Fibroblast of lung (primary cell): ENCODE results near the gene PPP4R2.

ENCODE experiments used
- EZH2 ChIP-seq: IDR thresholded peaks from 2 replicates; pipeline ENCODE4 v1.5.1; 2012; ENCODE audit warnings: low read length, control low read depth, mild to moderate bottlenecking; ENCODE audit errors: missing control alignments
- TF ChIP-seq, protein P1 (sequence below), 2 donors: IDR thresholded peaks in 1 of 2; conservative IDR thresholded peaks in 1 of 2; 1 replicate in 1 of 2; 2 replicates in 1 of 2; pipeline ENCODE4 v1.5.1; 2011 to 2012; ENCODE audit warnings: low read length in 2 of 2, control low read depth in 1 of 2, inconsistent platforms in 1 of 2, low read depth in 1 of 2, mild to moderate bottlenecking in 1 of 2

GRCh38 chr3:73101881-73102280, 105.3 kb downstream of the PPP4R2 start:
- TF ChIP-seq, protein P1, sequence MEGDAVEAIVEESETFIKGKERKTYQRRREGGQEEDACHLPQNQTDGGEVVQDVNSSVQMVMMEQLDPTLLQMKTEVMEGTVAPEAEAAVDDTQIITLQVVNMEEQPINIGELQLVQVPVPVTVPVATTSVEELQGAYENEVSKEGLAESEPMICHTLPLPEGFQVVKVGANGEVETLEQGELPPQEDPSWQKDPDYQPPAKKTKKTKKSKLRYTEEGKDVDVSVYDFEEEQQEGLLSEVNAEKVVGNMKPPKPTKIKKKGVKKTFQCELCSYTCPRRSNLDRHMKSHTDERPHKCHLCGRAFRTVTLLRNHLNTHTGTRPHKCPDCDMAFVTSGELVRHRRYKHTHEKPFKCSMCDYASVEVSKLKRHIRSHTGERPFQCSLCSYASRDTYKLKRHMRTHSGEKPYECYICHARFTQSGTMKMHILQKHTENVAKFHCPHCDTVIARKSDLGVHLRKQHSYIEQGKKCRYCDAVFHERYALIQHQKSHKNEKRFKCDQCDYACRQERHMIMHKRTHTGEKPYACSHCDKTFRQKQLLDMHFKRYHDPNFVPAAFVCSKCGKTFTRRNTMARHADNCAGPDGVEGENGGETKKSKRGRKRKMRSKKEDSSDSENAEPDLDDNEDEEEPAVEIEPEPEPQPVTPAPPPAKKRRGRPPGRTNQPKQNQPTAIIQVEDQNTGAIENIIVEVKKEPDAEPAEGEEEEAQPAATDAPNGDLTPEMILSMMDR (conservative IDR thresholded peaks at IDR 0.05 in 1 of 2, IDR thresholded peaks at IDR 0.05 in 1 of 2; ENCODE audit: low read depth in 1 of 2, low read length in 2 of 2), result no peak
- no peak for TF ChIP-seq EZH2
